Kidney tubule cell (primary cell): ENCODE results near the gene PLA2G2E.
A peak's percentile ranks its signal among the peaks of the same experiment; 100 is the strongest.
"Not testable (repeated sequence)": the region's sequence is repeated elsewhere in the genome, so short reads cannot be mapped to it uniquely, and the experiment has no call there.

Experiments used
- DNase-seq: peaks from one replicate; pipeline ENCODE4 v3.0.0-alpha.2; 2018; ENCODE audit warnings: low spot score

The PLA2G2E gene

GRCh38 chr1:19927130-19927421 is 3.7 kb upstream of the PLA2G2E start:
- DNase-seq: not testable (repeated sequence)

GRCh38 chr1:19926296-19927129 is 3.1 kb upstream of the PLA2G2E start:
- DNase-seq: peak; percentile 86

GRCh38 chr1:19925342-19926070 is 2.1 kb upstream of the PLA2G2E start:
- DNase-seq: peak; percentile 92

DNA sequence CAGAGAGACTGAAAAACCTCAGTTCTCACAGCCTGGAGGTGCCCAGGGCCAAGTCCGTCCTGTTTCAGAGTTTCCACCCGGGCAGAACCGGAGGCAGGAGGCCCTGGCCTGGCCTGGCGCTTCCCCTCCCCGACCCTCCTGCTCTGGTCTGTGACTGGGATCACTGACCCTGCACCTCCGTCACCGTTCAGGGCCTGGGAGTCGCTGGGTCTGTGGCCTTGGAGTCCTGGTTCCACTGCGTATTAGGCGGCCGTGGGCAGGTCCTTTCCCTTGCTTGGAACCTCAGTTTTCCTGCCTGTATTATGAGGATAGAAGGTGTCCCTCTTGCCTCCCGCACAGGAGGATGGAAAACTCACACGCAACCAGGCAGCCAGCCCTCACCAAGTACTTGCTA is 533 bp upstream of the PLA2G2E start:
- DNase-seq: no peak

GRCh38 chr1:19922015-19922688 is 1.3 kb downstream of the PLA2G2E start:
- DNase-seq: no peak

GRCh38 chr1:19921310-19921709 is 2.1 kb downstream of the PLA2G2E start:
- DNase-seq: no peak

DNA sequence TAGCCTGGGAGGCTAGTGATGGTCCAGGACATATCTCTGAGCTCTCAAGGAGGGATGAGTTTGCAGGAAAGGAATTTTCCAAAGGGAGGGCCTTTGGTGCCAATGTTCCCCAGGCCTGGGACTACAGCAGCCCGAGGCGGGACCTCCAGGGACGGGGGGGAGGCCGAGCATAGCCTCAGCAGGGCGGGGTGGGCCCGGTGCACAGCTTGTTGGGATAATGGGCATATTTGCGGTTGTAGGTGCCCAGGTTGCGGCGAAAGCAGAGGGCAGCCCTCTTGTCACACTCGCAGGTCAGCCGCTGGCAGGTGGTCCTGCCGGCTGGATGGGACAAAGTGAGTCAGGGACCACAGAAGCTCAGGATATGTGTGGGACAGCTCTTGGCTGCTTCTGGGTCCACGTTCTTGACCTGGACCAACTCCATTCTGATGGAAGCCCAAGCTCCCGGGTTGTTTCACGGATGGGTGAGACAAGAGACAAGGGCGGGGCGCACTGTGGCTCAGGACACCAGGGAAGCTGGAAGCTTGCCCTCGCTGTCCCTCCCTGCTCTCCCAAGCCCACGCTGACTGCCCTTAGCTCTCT is 3.2 kb downstream of the PLA2G2E start:
- DNase-seq: no peak

DNA sequence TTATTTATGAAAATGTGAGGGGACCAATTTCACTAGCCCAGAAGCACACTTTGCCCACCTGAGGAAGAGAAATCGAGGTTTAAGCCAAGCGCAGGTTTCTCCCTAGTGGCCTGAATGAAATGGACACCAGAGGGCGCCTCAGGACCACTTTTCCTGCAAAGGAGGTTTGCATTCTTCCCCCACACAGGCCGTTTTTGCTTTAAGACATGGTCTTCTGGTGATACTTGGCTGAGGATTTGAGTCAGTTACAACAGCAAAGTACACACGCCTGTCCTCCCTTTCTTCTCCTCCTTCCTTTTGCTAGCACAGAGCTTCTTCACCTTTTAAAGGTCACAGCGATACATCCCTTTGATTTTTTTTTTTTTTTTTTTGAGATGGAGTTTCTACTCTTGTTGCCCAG is 5.4 kb downstream of the PLA2G2E start:
- peak; percentile 73 for DNase-seq

DNA sequence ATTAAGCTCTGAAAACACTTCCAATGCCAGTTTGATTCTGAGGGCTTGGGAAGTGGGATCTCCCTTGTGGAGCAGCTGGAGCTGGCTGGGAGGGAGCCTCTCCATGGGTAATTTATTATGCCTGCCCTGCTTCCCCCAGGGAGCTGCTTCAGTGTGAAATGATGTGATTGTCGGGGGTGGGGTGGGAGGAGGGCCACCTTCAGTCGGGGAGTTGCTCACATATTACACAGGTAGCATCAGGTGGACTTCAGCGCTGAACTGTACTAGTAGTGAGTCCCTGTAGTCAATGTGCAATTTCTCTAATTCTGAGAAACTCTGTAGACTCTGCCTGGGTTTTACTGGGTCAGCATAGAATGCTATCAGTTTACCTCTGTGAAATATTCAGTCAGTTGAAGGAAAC is 12.8 kb downstream of the PLA2G2E start:
- no peak for DNase-seq

GRCh38 chr1:19909971-19910370 is 13.4 kb downstream of the PLA2G2E start:
- no peak for DNase-seq

DNA sequence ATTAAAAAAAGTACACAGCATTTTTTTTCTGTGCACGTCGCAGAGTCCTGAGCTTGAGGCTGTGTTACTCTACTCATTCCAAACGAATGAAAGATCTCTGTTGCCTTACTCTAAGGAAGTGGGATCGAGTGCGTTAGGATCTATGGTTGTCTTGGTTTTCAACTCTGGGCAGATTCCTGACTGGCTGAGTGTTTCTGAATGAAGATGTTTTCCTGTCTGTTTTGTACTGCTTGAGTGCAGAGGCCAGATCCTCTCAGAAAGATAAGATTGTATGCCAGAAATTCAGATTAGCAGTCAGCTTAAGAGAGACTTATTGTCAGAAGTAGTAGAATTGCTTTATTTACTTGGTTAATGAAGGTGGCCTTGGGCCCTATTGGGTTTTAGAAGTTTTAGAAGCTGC is 14.0 kb downstream of the PLA2G2E start:
- DNase-seq: no peak

- DNase-seq: no peak
Observed at GRCh38 chr1:19907456-19907855, 16.0 kb downstream of the PLA2G2E start.

DNA sequence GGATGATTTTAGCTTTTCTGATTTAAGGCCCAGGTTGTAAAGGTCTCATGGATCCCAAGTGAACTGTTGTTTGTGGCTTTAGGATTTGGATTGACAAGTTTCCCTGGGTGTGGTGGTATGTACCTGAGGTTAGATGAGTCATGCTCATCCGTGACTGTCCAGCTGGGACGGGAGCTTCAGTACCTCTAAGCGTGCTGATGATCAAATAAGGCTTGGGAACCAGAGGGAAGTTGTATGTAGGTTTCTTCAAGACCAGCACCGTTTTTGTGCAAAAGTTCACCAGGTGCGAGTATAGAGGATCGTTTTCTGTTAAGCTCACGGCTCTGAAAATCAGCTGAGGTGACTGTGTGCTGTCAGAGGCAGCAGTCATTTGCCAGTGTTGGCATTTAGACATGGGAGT is 19.8 kb downstream of the PLA2G2E start:
- peak; percentile 69 for DNase-seq

GRCh38 chr1:19901653-19902052 is 21.8 kb downstream of the PLA2G2E start:
- no peak for DNase-seq

DNA sequence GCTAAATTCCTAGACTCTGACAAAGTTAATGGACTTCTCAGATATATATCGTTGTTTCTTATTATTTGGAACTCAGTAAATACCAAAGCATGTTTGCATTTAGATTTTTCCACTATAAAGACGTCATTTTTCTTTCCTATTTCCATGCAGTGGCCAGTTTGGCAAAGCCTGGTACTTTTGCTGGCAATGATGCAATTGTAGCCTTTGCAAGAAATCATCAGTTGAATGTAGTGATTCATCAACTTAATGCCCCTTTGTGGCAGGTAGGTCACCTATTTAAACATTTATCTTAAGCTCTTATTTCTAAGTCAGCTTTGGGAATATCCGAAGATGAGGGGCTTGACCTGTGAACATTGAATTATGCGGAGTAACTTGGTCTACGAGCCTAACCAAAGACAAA is 29.2 kb downstream of the PLA2G2E start:
- no peak for DNase-seq

- DNase-seq: no peak
Observed at GRCh38 chr1:19893687-19894086, 29.7 kb downstream of the PLA2G2E start.

DNA sequence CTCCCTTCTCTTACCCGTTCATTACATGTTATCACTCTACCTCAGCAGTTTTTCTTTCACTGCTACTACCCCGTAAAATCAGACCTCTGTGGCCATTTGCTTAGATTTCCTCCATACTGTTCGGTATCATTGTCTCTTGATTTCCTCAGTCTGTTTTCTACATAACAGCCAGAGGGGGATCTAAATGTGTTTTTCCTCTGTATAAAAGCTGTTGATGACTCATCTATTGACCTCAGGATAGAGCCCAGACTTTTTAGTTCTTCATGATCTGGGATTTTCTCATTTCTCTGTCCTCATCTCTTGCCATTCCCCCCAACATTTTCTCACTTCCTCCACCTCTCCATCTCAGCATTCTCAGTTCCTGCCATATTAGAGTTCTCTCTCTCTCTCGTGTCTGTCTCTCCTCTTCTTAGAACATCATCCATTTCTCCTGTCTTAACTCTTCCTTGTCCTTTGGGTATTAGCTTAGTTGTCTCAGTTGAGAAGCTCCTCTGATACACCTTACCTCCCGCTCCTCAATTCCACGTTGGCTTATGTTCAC is 30.7 kb downstream of the PLA2G2E start:
- no peak for DNase-seq

GRCh38 chr1:19892129-19892528 is 31.3 kb downstream of the PLA2G2E start:
- peak; percentile 19 for DNase-seq

DNA sequence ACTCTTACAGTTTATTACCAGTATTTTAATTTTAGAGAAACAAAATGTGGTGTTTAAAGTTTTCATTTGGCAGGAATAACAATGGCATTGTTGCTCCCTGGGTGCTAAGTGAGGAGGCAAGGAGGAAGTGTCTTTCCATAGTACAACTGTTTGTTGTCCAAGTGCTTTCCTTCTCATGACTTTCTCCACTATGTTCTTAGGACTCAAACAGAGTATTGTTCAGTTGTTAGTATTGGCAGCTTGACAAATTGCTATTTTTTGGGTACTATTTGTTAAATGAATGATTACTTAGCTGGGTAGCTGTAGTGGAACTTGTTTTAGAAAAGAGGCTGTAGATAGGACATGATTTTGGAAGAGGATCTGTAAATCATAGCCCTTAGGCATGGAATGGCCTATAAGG is 33.8 kb downstream of the PLA2G2E start:
- DNase-seq: no peak

DNA sequence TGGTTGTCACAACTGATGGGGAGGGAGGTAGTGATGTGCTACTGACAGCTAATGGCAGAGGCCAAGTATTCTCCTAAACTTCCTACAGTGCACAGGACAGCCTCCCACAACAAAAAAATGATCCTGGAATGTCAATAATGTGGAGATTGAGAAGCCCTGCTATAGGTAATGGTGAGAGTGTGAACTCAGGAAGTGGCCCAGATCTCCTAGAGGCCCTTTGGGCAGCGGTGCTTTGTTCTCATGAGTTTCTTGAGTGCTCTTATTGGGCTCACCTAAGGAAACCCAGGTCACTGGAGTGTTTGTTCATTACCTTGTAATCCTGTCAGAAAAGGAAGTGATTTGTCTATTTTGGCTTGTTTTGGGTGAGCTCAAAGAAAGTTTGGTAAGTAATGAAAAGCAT is 35.3 kb downstream of the PLA2G2E start:
- DNase-seq: no peak

- DNase-seq: no peak
Observed at GRCh38 chr1:19885821-19886220, 37.6 kb downstream of the PLA2G2E start.

GRCh38 chr1:19884312-19884711 is 39.1 kb downstream of the PLA2G2E start:
- DNase-seq: peak; percentile 25
